Stomach (tissue), 4 donors: ENCODE data around the gene SCFD2.

Experiments
- POLR2A ChIP-seq, 4 donors: fragments of 450-650 bp; IDR thresholded peaks; one replicate each; pipeline ENCODE4 v1.6.1; 2016; ENCODE audit warnings: antibody characterized with exemption in 4 of 4, control low read depth in 2 of 4, mild to moderate bottlenecking in 1 of 4, moderate library complexity in 1 of 4
- POLR2AphosphoS5 ChIP-seq, 3 donors: sonication (generic); formaldehyde crosslinking; IDR thresholded peaks; one replicate each; pipeline ENCODE4 v1.6.1; 2016; ENCODE audit warnings: antibody characterized with exemption in 3 of 3
- TF ChIP-seq, protein P1 (sequence below), 7 experiments: fragments of 450-650 bp in 4 of 7; fragments of 200-600 bp in 3 of 7; sonication (generic) in 3 of 7; IDR thresholded peaks; one replicate each; pipeline ENCODE4 v1.5.1; 2016 to 2019; ENCODE audit warnings: antibody characterized with exemption in 7 of 7, control low read depth in 2 of 7, mild to moderate bottlenecking in 1 of 7

DNA sequence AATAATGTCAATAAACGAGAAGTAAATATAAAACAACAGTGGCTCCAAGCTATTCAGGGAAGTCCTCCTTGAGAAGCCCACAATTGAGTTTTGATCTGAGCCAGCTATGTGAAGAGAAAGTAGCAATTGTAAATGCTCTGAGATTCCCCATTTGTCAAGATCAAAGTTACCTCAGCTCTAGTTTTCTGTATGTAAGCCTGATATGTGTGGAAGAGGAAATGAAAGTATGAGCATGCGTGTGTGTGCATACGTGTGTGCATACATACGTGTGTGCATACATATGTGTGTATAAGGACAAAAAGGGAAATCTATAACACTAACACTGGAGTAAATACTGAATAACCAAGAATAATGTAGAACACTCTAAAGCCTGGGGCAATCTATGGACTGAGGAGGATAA is 130.3 kb downstream of the SCFD2 start:
- TF ChIP-seq, protein P1, sequence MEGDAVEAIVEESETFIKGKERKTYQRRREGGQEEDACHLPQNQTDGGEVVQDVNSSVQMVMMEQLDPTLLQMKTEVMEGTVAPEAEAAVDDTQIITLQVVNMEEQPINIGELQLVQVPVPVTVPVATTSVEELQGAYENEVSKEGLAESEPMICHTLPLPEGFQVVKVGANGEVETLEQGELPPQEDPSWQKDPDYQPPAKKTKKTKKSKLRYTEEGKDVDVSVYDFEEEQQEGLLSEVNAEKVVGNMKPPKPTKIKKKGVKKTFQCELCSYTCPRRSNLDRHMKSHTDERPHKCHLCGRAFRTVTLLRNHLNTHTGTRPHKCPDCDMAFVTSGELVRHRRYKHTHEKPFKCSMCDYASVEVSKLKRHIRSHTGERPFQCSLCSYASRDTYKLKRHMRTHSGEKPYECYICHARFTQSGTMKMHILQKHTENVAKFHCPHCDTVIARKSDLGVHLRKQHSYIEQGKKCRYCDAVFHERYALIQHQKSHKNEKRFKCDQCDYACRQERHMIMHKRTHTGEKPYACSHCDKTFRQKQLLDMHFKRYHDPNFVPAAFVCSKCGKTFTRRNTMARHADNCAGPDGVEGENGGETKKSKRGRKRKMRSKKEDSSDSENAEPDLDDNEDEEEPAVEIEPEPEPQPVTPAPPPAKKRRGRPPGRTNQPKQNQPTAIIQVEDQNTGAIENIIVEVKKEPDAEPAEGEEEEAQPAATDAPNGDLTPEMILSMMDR (IDR thresholded peaks at IDR 0.05) = no peak
- TF ChIP-seq POLR2A (IDR thresholded peaks at IDR 0.05) (no peak), POLR2AphosphoS5 (IDR thresholded peaks at IDR 0.05) (no peak)
